SJSA1 (cell line): ENCODE results near the gene H3-3A. TPM values are rescaled to one million over a fixed set of nuclear protein-coding genes. Genes with fewer than 3 reads are reported as not detected.
A peak's percentile ranks its signal among the peaks of the same experiment; 100 is the strongest.

Experiments
- DNase-seq, 2 experiments: peaks; one replicate each; pipeline ENCODE4 v3.0.0-alpha.2; 2015 to 2020; ENCODE audit warnings: low spot score in 2 of 2, low read depth in 1 of 2
- H3K27ac ChIP-seq: fragments of 250-450 bp; sonication (Bioruptor Pico); 2 replicates; pipeline ENCODE4 v1.5.1; 2020; ENCODE audit warnings: mild to moderate bottlenecking, moderate library complexity
- H3K27me3 ChIP-seq: fragments of 250-450 bp; sonication (Bioruptor Pico); replicated peaks from 2 replicates; pipeline ENCODE4 v1.5.1; 2020; ENCODE audit warnings: mild to moderate bottlenecking, moderate library complexity
- H3K36me3 ChIP-seq: fragments of 250-450 bp; sonication (Bioruptor Pico); 2 replicates; pipeline ENCODE4 v1.5.1; 2020; ENCODE audit warnings: mild to moderate bottlenecking
- H3K4me1 ChIP-seq: fragments of 250-450 bp; sonication (Bioruptor Pico); replicated peaks from 2 replicates; pipeline ENCODE4 v1.6.1; 2021; ENCODE audit warnings: mild to moderate bottlenecking
- H3K4me3 ChIP-seq: fragments of 250-450 bp; sonication (Bioruptor Pico); 2 replicates; pipeline ENCODE4 v1.5.1; 2020; ENCODE audit warnings: mild to moderate bottlenecking
- H3K9me3 ChIP-seq: fragments of 250-450 bp; sonication (Bioruptor Pico); replicated peaks from 2 replicates; pipeline ENCODE4 v1.5.1; 2020; ENCODE audit warnings: mild to moderate bottlenecking
- total RNA-seq: library from RNA; depleted of rRNA; stranded (reverse); fragments of >200 nt; shearing (Covaris generic); gene quantifications from 2 replicates; pipeline ENCODE4 v1.2.3, GENCODE V29; 2014; rRNA removed

H3-3A gene
- total RNA-seq, 1 experiment from 2014 or later, result 399 TPM

- H3K4me3 ChIP-seq, result no peak overlapping the region
- no peak overlapping the region for H3K27ac ChIP-seq
- H3K4me1 ChIP-seq, result peaks cover 28% of the 10 kb centered on the region
- DNase-seq, result no peak
- no peaks in the 10 kb centered on the region for H3K36me3 ChIP-seq
- no peaks in the 10 kb centered on the region for H3K27me3 ChIP-seq
- no peaks in the 10 kb centered on the region for H3K9me3 ChIP-seq
Observed at GRCh38 chr1:226119169-226119568, 56.7 kb downstream of the H3-3A start.

- H3K27ac ChIP-seq, result no peak overlapping the region
- no peaks in the 10 kb centered on the region for H3K27me3 ChIP-seq
- no peaks in the 10 kb centered on the region for H3K9me3 ChIP-seq
- no peak overlapping the region for H3K4me3 ChIP-seq
- no peak for DNase-seq
- H3K4me1 ChIP-seq, result peaks cover 34% of the 10 kb centered on the region
- H3K36me3 ChIP-seq, result no peaks in the 10 kb centered on the region
Observed at GRCh38 chr1:226120398-226120797, 57.9 kb downstream of the H3-3A start.

GRCh38 chr1:226121049-226121586 lies 58.6 kb downstream of the H3-3A start:
- DNase-seq, result no peak
- no peak overlapping the region for H3K27ac ChIP-seq
- peak overlapping the region; percentile 64 for H3K4me3 ChIP-seq
- H3K4me1 ChIP-seq, result peaks cover 36% of the 10 kb centered on the region
- no peaks in the 10 kb centered on the region for H3K36me3 ChIP-seq
- H3K27me3 ChIP-seq, result no peaks in the 10 kb centered on the region
- H3K9me3 ChIP-seq, result no peaks in the 10 kb centered on the region

Other genes with a start within 250 kb of the H3-3A start
- gene TMEM63A, start 180.3 kb upstream of the H3-3A start, total RNA-seq, result 7.4 and 9.4 TPM in 2 replicates
- gene LEFTY1, start 173.6 kb upstream of the H3-3A start, total RNA-seq, result not detected in 2 replicates
- gene PYCR2, start 138.5 kb upstream of the H3-3A start, total RNA-seq, result 38.1 and 61.6 TPM in 2 replicates
- gene LEFTY2, start 121.5 kb upstream of the H3-3A start, total RNA-seq, result not detected in 2 replicates
- 38.5 and 43.9 TPM in 2 replicates for gene SDE2, start 63.4 kb upstream of the H3-3A start, total RNA-seq
- 44.4 and 62.6 TPM in 2 replicates for gene ACBD3, start 124.0 kb downstream of the H3-3A start, total RNA-seq
- gene MIXL1, start 160.9 kb downstream of the H3-3A start, total RNA-seq, result not detected in 2 replicates
- gene LIN9, start 246.4 kb downstream of the H3-3A start, total RNA-seq, result 12.1 and 17.7 TPM in 2 replicates